Large intestine (tissue), 3 donors: ENCODE data around the gene RAB3GAP2. TPM values are rescaled to one million over a fixed set of nuclear protein-coding genes. Genes with fewer than 3 reads are reported as not detected.
"Not testable (repeated sequence)": the region's sequence is repeated elsewhere in the genome, so short reads cannot be mapped to it uniquely, and the experiment has no call there.

Source experiments
- DNase-seq, 2 donors: peaks; one replicate each; pipeline versions ENCODE4 v3.0.0 to v3.0.0-alpha.2; 2013
- H3K27ac ChIP-seq: one replicate; pipeline ENCODE4 v1.5.1; 2013; ENCODE audit warnings: low read length
- H3K27me3 ChIP-seq: 2 replicates; pipeline ENCODE4 v1.6.1; 2013; ENCODE audit warnings: low read length; ENCODE audit not compliant: control insufficient read depth, insufficient read depth
- H3K36me3 ChIP-seq: 2 replicates; pipeline ENCODE4 v1.6.1; 2013; ENCODE audit warnings: low read length; ENCODE audit not compliant: control insufficient read depth, insufficient read depth
- H3K4me1 ChIP-seq: one replicate; pipeline ENCODE4 v1.6.1; 2013; ENCODE audit warnings: low read length; ENCODE audit not compliant: control insufficient read depth, insufficient read depth
- H3K4me3 ChIP-seq: one replicate; pipeline ENCODE4 v1.5.1; 2013; ENCODE audit warnings: low read length
- H3K9me3 ChIP-seq: one replicate; pipeline ENCODE4 v1.6.1; 2013; ENCODE audit warnings: mild to moderate bottlenecking, low read depth, low read length, moderate library complexity; ENCODE audit not compliant: control insufficient read depth
- WGBS: methylation state at CpG from one replicate; pipeline ENCODE4 v1.1.5; 2013; ENCODE audit warnings: low lambda C conversion rate; ENCODE audit not compliant: insufficient coverage; 5-methylcytosine and 5-hydroxymethylcytosine counted together
- polyA plus RNA-seq: library from polyadenylated mRNA; unstranded; fragments of 120-200 nt; gene quantifications from one replicate; pipeline ENCODE4 v1.2.1, GENCODE V29; 2013

Gene RAB3GAP2
- polyA plus RNA-seq, 1 donor, result 27.7 TPM

DNA sequence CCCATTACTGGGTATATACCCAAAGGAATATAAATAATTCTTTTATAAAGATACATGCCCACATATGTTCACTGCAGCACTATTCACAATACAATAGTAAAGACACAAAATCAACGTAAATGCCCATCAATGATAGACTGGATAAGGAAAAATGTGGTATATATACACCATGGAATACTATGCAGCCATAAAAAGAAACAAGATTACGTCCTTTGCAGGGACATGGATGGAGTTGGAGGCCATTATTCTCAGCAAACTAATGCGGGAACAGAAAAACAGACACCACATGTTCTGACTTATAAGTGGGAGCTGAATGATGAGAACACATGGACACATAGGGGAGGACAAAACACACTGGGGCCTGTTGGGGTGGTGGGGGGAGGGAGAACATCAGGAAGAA is 12.0 kb downstream of the RAB3GAP2 start:
- not testable (repeated sequence) for H3K9me3 ChIP-seq, H3K4me3 ChIP-seq

GRCh38 chr1:220259756-220260155 is 12.5 kb downstream of the RAB3GAP2 start:
- DNase-seq, H3K4me3 ChIP-seq, H3K36me3 ChIP-seq, H3K27me3 ChIP-seq, H3K4me1 ChIP-seq, H3K27ac ChIP-seq, H3K9me3 ChIP-seq: not testable (repeated sequence)

More for the DNA sequence above, 12.0 kb downstream of the RAB3GAP2 start:
- not testable (repeated sequence) for H3K27ac ChIP-seq, H3K27me3 ChIP-seq, H3K4me1 ChIP-seq, DNase-seq, H3K36me3 ChIP-seq
- no CpG with 5 or more reads among the region's 3 CpGs for WGBS

DNA sequence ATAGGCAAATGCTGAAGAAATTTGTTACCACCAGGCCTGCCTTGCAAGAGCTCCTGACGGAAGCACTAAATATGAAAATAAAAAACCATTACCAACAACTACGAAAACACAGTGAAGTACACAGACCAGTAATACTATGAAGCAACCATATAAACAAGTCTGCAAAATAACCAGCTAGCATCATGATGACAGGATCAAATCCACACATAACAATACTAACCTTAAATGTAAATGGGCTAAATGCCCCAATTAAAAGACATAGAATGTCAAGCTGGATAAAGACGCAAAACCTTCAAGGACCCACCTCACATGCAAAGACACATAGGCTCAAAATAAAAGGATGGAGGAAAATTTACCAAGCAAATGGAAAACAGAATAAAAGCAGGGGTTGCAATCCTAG is 16.1 kb downstream of the RAB3GAP2 start:
- H3K4me1 ChIP-seq, H3K27me3 ChIP-seq, H3K27ac ChIP-seq, DNase-seq, H3K9me3 ChIP-seq, H3K4me3 ChIP-seq: not testable (repeated sequence)
- peaks cover 16% of the 10 kb centered on the region for H3K36me3 ChIP-seq
- WGBS, result no CpG with 5 or more reads among the region's 3 CpGs

DNA sequence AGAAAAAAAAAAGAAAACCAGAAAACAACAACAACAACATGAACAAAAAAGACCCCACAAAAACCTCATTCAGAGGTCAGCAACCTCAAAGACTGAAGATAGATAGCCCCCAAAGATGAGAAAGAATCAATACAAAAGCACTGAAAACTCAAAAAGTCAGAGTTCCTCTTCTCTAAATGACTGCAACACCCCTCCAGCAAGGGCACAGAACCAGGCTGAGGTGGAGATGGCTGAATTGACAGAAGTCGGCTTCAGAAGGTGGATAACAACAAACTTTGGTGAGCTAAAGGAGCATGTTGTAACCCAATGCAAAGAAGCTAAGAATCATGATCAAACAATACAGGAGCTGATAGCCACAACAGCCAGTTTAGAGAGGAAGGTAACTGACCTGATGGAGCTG is 17.0 kb downstream of the RAB3GAP2 start:
- Histone ChIP-seq H3K9me3 (no peaks in the 10 kb centered on the region), H3K4me1 (no peaks in the 10 kb centered on the region), H3K4me3 (no peak overlapping the region), H3K36me3 (peaks cover 19% of the 10 kb centered on the region), H3K27ac (no peak overlapping the region), H3K27me3 (no peaks in the 10 kb centered on the region)
- no peak for DNase-seq
- no CpG with 5 or more reads among the region's 1 CpG for WGBS

DNA sequence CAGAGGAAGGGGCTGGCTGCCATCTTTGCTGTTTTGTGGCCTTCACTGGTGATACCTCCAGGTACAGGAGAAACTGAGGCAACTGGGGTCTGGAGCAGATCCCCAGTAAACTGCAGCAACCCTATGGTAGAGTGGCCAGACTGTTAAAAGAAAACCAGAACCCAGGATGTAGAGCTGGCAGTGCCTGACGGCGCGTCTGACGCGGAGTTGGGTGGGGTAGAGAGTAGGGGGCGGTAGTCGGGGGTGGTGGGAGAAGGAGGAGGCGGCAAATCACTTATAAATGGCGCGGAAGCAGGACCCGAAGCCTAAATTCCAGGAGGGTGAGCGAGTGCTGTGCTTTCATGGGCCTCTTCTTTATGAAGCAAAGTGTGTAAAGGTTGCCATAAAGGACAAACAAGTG is 19.0 kb downstream of the RAB3GAP2 start:
- not testable (repeated sequence) for H3K4me1 ChIP-seq
- no CpG with 5 or more reads among the region's 12 CpGs for WGBS

DNA sequence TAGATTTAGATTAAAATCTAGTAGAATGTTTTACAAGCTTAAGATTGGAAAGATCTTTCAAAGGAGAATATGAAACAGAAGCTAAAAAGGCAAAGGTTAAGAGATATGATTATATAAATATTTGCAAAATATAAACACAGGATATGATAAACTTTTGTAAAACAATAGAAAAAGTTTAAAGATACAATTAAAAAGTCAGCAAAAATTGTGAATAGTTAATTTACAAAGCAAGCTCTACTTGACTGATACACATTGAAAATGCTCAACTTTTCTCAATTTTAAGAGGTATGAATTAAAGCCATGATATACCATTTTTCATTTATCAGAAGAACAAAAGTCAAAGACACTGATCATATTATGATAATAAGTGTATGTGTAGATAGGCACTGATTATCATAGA is 21.0 kb downstream of the RAB3GAP2 start:
- Histone ChIP-seq H3K27ac (no peak overlapping the region), H3K27me3 (no peaks in the 10 kb centered on the region), H3K4me3 (no peak overlapping the region), H3K4me1 (no peaks in the 10 kb centered on the region), H3K36me3 (peaks cover 27% of the 10 kb centered on the region), H3K9me3 (peaks cover 7% of the 10 kb centered on the region)
- DNase-seq, result no peak

More for the DNA sequence above, 19.0 kb downstream of the RAB3GAP2 start:
- H3K4me3 ChIP-seq, H3K9me3 ChIP-seq, DNase-seq, H3K27me3 ChIP-seq, H3K27ac ChIP-seq: not testable (repeated sequence)
- peaks cover 27% of the 10 kb centered on the region for H3K36me3 ChIP-seq

- no peaks in the 10 kb centered on the region for H3K27me3 ChIP-seq
- H3K4me1 ChIP-seq, result no peaks in the 10 kb centered on the region
- H3K36me3 ChIP-seq, result peaks cover 27% of the 10 kb centered on the region
- no peak for DNase-seq
- peaks cover 7% of the 10 kb centered on the region for H3K9me3 ChIP-seq
- H3K4me3 ChIP-seq, result no peak overlapping the region
- no peak overlapping the region for H3K27ac ChIP-seq
Observed at GRCh38 chr1:220250681-220251080, 21.6 kb downstream of the RAB3GAP2 start.

- H3K27ac ChIP-seq, result no peak overlapping the region
- no CpG with 5 or more reads among the region's 1 CpG for WGBS
- no peak for DNase-seq
- peaks cover 25% of the 10 kb centered on the region for H3K36me3 ChIP-seq
- H3K27me3 ChIP-seq, result no peaks in the 10 kb centered on the region
- H3K4me1 ChIP-seq, result no peaks in the 10 kb centered on the region
- no peak overlapping the region for H3K4me3 ChIP-seq
- H3K9me3 ChIP-seq, result peaks cover 11% of the 10 kb centered on the region
Observed at GRCh38 chr1:220249522-220249921, 22.7 kb downstream of the RAB3GAP2 start.

DNA sequence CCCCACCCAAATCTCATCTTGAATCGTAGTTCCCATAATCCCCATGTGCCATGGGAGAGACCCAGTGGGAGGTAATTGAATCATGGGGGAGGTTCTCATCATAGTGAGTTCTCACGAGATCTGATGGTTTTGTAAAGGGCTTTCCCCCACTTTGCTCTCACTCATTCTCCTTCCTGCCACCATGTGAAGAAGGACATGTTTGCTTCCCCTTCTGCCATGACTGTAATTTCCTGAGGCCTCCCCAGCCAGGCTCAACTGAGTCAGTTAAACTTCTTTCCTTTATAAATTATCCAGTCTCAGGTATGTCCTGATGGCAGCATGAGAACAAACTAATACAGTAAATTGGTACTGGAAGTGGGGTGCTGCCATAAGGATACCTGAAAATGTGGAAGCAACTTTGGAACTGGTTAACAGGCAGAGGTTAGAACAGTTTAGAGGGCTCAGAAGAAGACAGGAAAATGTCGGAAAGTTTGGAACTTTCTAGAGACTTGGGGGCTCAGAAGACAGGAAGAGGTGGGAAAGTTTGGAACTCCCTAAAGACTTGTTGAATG is 23.5 kb downstream of the RAB3GAP2 start:
- Histone ChIP-seq H3K36me3 (peaks cover 25% of the 10 kb centered on the region), H3K9me3 (peaks cover 11% of the 10 kb centered on the region)
- DNase-seq, H3K27ac ChIP-seq, H3K27me3 ChIP-seq, H3K4me1 ChIP-seq, H3K4me3 ChIP-seq: not testable (repeated sequence)
- 100% methylated on average over 1 of the region's 3 CpGs for WGBS

DNA sequence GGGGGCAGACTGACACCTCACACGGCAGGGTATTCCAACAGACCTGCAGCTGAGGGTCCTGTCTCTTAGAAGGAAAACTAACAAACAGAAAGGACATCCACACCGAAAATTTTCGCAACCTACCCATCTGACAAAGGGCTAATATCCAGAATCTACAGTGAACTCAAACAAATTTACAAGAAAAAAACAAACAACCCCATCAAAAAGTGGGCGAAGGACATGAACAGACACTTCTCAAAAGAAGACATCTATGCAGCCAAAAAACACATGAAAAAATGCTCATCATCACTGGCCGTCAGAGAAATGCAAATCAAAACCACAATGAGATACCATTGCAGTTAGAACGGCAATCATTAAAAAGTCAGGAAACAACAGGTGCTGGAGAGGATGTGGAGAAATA is 26.4 kb downstream of the RAB3GAP2 start:
- DNase-seq, H3K27ac ChIP-seq, H3K4me3 ChIP-seq, H3K4me1 ChIP-seq, H3K27me3 ChIP-seq: not testable (repeated sequence)
- H3K9me3 ChIP-seq, result peaks cover 11% of the 10 kb centered on the region
- H3K36me3 ChIP-seq, result peaks cover 11% of the 10 kb centered on the region
- no CpG with 5 or more reads among the region's 6 CpGs for WGBS

DNA sequence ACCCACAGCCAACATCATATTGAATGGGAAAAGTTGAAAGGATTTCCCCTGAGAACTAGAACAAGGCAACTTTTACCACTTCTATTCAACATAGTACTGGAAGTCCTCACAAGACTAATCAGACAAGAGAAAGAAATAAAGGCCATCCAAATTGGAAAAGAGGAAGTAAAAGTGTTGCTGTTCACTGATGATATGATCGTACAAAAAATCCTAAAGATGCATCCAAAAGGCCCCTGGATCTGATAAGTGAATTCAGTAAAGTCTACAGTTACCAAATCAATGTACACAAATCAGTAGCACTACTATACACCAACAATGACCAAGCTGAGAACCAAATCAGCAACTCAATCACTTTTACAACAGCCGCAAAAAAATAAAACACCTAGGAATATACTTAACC is 28.3 kb downstream of the RAB3GAP2 start:
- H3K27me3 ChIP-seq, result no peaks in the 10 kb centered on the region
- no peak for DNase-seq
- no peak overlapping the region for H3K27ac ChIP-seq
- no peak overlapping the region for H3K4me3 ChIP-seq
- peaks cover 2% of the 10 kb centered on the region for H3K36me3 ChIP-seq
- 100% methylated on average over 1 of the region's 2 CpGs for WGBS
- peaks cover 4% of the 10 kb centered on the region for H3K9me3 ChIP-seq
- H3K4me1 ChIP-seq, result no peaks in the 10 kb centered on the region
